HepG2 (cell line): Measurements from ENCODE around the gene DAB2IP. TPM values are rescaled to one million over a fixed set of nuclear protein-coding genes. Genes with fewer than 3 reads are reported as not detected.

ENCODE experiments used
- FOXC1 ChIP-seq: sonication (generic); formaldehyde crosslinking; IDR thresholded peaks from 2 replicates; pipeline ENCODE4 v1.8.0; 2022; ENCODE audit warnings: mild to moderate bottlenecking, missing genetic modification reagents, borderline replicate concordance
- LRRFIP1 ChIP-seq: sonication (generic); formaldehyde crosslinking; conservative IDR thresholded peaks from 2 replicates; pipeline ENCODE4 v1.4.0; 2020; ENCODE audit warnings: missing genetic modification reagents
- MEIS1 ChIP-seq: sonication (generic); formaldehyde crosslinking; IDR thresholded peaks from 2 replicates; pipeline ENCODE4 v1.9.0; 2021; ENCODE audit warnings: mild to moderate bottlenecking, missing genetic modification reagents, moderate library complexity, borderline replicate concordance
- PHF21A ChIP-seq: sonication (generic); formaldehyde crosslinking; IDR thresholded peaks from 2 replicates; pipeline ENCODE4 v1.5.0; 2020; ENCODE audit warnings: mild to moderate bottlenecking, missing genetic modification reagents
- POLR2AphosphoS2 ChIP-seq: IDR thresholded peaks from 2 replicates; pipeline ENCODE4 v1.6.1; 2011; ENCODE audit warnings: low read depth, low read length, improper control_type of control experiment
- RCOR2 ChIP-seq: IDR thresholded peaks from 2 replicates; pipeline ENCODE4 v1.6.1; 2016; ENCODE audit warnings: missing biosample characterization, missing genetic modification reagents
- RELA ChIP-seq: sonication (generic); formaldehyde crosslinking; IDR thresholded peaks from 2 replicates; pipeline ENCODE4 v1.4.0; 2020; ENCODE audit warnings: missing genetic modification reagents
- YEATS2 ChIP-seq: sonication (generic); formaldehyde crosslinking; IDR thresholded peaks from 2 replicates; pipeline ENCODE4 v1.4.0; 2020; ENCODE audit warnings: missing genetic modification reagents, borderline replicate concordance
- ZMYM2 ChIP-seq: sonication (generic); formaldehyde crosslinking; IDR thresholded peaks from 2 replicates; pipeline ENCODE4 v1.8.0; 2022; ENCODE audit warnings: mild to moderate bottlenecking, missing genetic modification reagents
- ZMYM4 ChIP-seq: sonication (generic); formaldehyde crosslinking; IDR thresholded peaks from 2 replicates; pipeline ENCODE4 v1.8.1; 2023; ENCODE audit warnings: mild to moderate bottlenecking, missing genetic modification reagents
- ZNF331 ChIP-seq: sonication (generic); formaldehyde crosslinking; IDR thresholded peaks from 2 replicates; pipeline ENCODE4 v1.4.0; 2020; ENCODE audit warnings: missing genetic modification reagents
- ZNF431 ChIP-seq: sonication (generic); formaldehyde crosslinking; IDR thresholded peaks from 2 replicates; pipeline ENCODE4 v1.9.0; 2022; ENCODE audit warnings: missing genetic modification reagents, low read depth, mild to moderate bottlenecking, borderline replicate concordance
- ZNF468 ChIP-seq: sonication (generic); formaldehyde crosslinking; IDR thresholded peaks from 2 replicates; pipeline ENCODE4 v1.8.0; 2022; ENCODE audit warnings: mild to moderate bottlenecking, moderate library complexity, missing genetic modification reagents
- ZNF530 ChIP-seq: sonication (generic); formaldehyde crosslinking; IDR thresholded peaks from 2 replicates; pipeline ENCODE4 v1.5.0; 2020; ENCODE audit warnings: low read depth, mild to moderate bottlenecking, missing genetic modification reagents
- ZNF564 ChIP-seq: sonication (generic); formaldehyde crosslinking; IDR thresholded peaks from 2 replicates; pipeline ENCODE4 v1.8.1; 2023; ENCODE audit warnings: mild to moderate bottlenecking, missing genetic modification reagents
- ZNF713 ChIP-seq: sonication (generic); formaldehyde crosslinking; IDR thresholded peaks from 2 replicates; pipeline ENCODE4 v1.4.0; 2020; ENCODE audit warnings: mild to moderate bottlenecking, missing genetic modification reagents
- ZNF737 ChIP-seq: sonication (generic); formaldehyde crosslinking; IDR thresholded peaks from 2 replicates; pipeline ENCODE4 v1.5.0; 2020; ENCODE audit warnings: missing genetic modification reagents, mild to moderate bottlenecking, borderline replicate concordance
- ZNF747 ChIP-seq: sonication (generic); formaldehyde crosslinking; IDR thresholded peaks from 2 replicates; pipeline ENCODE4 v1.8.1; 2023; ENCODE audit warnings: missing genetic modification reagents, mild to moderate bottlenecking, borderline replicate concordance
- ZNF772 ChIP-seq: sonication (generic); formaldehyde crosslinking; IDR thresholded peaks from 2 replicates; pipeline ENCODE4 v1.5.0; 2020; ENCODE audit warnings: mild to moderate bottlenecking, missing genetic modification reagents
- ZSCAN21 ChIP-seq: sonication (generic); formaldehyde crosslinking; IDR thresholded peaks from 2 replicates; pipeline ENCODE4 v1.8.0; 2022; ENCODE audit warnings: mild to moderate bottlenecking, missing genetic modification reagents, moderate library complexity, borderline replicate concordance
- ZZZ3 ChIP-seq: sonication (generic); formaldehyde crosslinking; IDR thresholded peaks from 2 replicates; pipeline ENCODE4 v1.4.0; 2020; ENCODE audit warnings: missing genetic modification reagents, mild to moderate bottlenecking, borderline replicate concordance
- polyA plus RNA-seq, 8 experiments: library from polyadenylated mRNA; depleted of rRNA in 3 of 8; stranded (reverse) in 7 of 8; unstranded in 1 of 8; fragments of >200 nt; fragmentation: Illumina TruSeq in 4 of 8; extraction: Trizol in 4 of 8; gene quantifications; 2 replicates each; pipeline versions ENCODE4 v1.2.1 to v1.2.3, GENCODE V29; 2011 to 2016; ENCODE audit warnings: low read depth in 4 of 8, missing spikeins in 1 of 8, mixed read lengths in 1 of 8; ENCODE audit not compliant: insufficient read depth in 1 of 8
- total RNA-seq, 5 experiments: library from RNA; depleted of rRNA; stranded (reverse); fragments of >200 nt; fragmentation: Illumina TruSeq; extraction: Trizol; gene quantifications; 2 replicates each; pipeline ENCODE4 v1.2.3, GENCODE V29; 2016; ENCODE audit warnings: low read depth in 1 of 5
- TF ChIP-seq, protein P1 (sequence below): sonication (generic); formaldehyde crosslinking; IDR thresholded peaks from 2 replicates; pipeline ENCODE4 v1.5.1; 2020; ENCODE audit warnings: missing genetic modification reagents, mild to moderate bottlenecking, borderline replicate concordance
- TF ChIP-seq, protein P2 (sequence below): sonication (generic); formaldehyde crosslinking; IDR thresholded peaks from 2 replicates; pipeline ENCODE4 v1.8.0; 2022; ENCODE audit warnings: missing genetic modification reagents, mild to moderate bottlenecking, moderate library complexity, borderline replicate concordance
- TF ChIP-seq, protein P3 (sequence below): sonication (generic); formaldehyde crosslinking; IDR thresholded peaks from 2 replicates; pipeline ENCODE4 v1.8.1; 2023; ENCODE audit warnings: mild to moderate bottlenecking, inconsistent platforms, moderate library complexity, missing genetic modification reagents, borderline replicate concordance

DAB2IP gene
- total and polyA plus RNA-seq, 2 of the 13 experiments (the other 11 are each of a cell fraction or from before 2014, with no cell fraction given): 25.3 to 37.9 TPM

- TF ChIP-seq ZNF747 (CRISPR knock-in tag) (no peak), LRRFIP1 (CRISPR knock-in tag) (no peak), ZNF713 (no peak), FOXC1 (CRISPR knock-in tag) (no peak), ZNF431 (CRISPR knock-in tag) (no peak), RCOR2 (no peak), ZNF564 (no peak), MEIS1 (CRISPR knock-in tag) (no peak), ZMYM2 (no peak), ZNF772 (CRISPR knock-in tag) (no peak), ZSCAN21 (CRISPR knock-in tag) (no peak), ZNF737 (CRISPR knock-in tag) (no peak), PHF21A (CRISPR knock-in tag) (peak; percentile 57; the same call in 1 of the 2 replicates), YEATS2 (CRISPR knock-in tag) (no peak), ZZZ3 (CRISPR knock-in tag) (no peak), ZMYM4 (peak; percentile 32; the same call in 1 of the 2 replicates), ZNF530 (no peak), POLR2AphosphoS2 (no peak), ZNF468 (CRISPR knock-in tag) (no peak), ZNF331 (CRISPR knock-in tag) (peak; percentile 57; the same call in 1 of the 2 replicates), RELA (no peak)
- TF ChIP-seq, protein P1, sequence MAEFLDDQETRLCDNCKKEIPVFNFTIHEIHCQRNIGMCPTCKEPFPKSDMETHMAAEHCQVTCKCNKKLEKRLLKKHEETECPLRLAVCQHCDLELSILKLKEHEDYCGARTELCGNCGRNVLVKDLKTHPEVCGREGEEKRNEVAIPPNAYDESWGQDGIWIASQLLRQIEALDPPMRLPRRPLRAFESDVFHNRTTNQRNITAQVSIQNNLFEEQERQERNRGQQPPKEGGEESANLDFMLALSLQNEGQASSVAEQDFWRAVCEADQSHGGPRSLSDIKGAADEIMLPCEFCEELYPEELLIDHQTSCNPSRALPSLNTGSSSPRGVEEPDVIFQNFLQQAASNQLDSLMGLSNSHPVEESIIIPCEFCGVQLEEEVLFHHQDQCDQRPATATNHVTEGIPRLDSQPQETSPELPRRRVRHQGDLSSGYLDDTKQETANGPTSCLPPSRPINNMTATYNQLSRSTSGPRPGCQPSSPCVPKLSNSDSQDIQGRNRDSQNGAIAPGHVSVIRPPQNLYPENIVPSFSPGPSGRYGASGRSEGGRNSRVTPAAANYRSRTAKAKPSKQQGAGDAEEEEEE (CRISPR knock-in tag): no peak
- TF ChIP-seq, protein P2, sequence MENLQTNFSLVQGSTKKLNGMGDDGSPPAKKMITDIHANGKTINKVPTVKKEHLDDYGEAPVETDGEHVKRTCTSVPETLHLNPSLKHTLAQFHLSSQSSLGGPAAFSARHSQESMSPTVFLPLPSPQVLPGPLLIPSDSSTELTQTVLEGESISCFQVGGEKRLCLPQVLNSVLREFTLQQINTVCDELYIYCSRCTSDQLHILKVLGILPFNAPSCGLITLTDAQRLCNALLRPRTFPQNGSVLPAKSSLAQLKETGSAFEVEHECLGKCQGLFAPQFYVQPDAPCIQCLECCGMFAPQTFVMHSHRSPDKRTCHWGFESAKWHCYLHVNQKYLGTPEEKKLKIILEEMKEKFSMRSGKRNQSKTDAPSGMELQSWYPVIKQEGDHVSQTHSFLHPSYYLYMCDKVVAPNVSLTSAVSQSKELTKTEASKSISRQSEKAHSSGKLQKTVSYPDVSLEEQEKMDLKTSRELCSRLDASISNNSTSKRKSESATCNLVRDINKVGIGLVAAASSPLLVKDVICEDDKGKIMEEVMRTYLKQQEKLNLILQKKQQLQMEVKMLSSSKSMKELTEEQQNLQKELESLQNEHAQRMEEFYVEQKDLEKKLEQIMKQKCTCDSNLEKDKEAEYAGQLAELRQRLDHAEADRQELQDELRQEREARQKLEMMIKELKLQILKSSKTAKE: no peak
- TF ChIP-seq, protein P3, sequence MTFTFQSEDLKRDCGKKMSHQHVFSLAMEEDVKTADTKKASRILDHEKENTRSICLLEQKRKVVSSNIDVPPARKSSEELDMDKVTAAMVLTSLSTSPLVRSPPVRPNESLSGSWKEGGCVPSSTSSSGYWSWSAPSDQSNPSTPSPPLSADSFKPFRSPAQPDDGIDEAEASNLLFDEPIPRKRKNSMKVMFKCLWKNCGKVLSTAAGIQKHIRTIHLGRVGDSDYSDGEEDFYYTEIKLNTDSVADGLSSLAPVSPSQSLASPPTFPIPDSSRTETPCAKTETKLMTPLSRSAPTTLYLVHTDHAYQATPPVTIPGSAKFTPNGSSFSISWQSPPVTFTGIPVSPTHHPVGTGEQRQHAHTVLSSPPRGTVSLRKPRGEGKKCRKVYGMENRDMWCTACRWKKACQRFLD (CRISPR knock-in tag): no peak
Measured at GRCh38 chr9:121743441-121744001, 92.1 kb downstream of the DAB2IP start (continued).
